ENCODE data around the gene LAMC2. TPM values are rescaled to one million over a fixed set of nuclear protein-coding genes. Genes with fewer than 3 reads are reported as not detected.

Gene LAMC2
- polyA plus RNA-seq, 1 donor (not counting 4 experiments of a cell fraction or from before 2014, with no cell fraction given), result 1,627 TPM

DNA sequence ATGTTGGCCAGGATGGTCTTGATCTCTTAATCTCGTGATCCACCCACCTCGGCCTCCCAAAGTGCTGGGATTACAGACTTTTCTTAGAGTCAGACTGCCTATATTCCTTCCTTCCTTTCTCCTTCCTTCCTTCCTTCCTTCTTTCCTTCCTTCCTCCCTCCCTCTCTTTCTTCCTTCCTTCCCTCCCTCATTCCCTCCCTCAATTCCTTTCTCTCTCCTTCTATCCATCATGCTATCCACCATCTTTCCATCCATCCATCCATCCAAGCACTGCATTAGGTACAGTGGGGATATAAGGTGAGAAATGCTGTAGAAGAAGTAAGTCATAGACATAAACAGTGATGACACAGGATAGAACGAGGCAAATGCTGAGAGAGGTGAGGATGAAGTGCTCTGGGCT, 13.2 kb downstream of the LAMC2 start:
- no peaks in the 10 kb centered on the region for H3K27me3 ChIP-seq (ENCODE audit: control insufficient read depth, extremely low read depth, insufficient read depth, low read length)
- peaks cover 47% of the 10 kb centered on the region for H4K20me1 ChIP-seq (ENCODE audit: control insufficient read depth, extremely low read depth, insufficient read depth, low read length)
- TF ChIP-seq EZH2 (IDR thresholded peaks at IDR 0.05; ENCODE audit: low read length), result no peak
- TF ChIP-seq, protein P1, sequence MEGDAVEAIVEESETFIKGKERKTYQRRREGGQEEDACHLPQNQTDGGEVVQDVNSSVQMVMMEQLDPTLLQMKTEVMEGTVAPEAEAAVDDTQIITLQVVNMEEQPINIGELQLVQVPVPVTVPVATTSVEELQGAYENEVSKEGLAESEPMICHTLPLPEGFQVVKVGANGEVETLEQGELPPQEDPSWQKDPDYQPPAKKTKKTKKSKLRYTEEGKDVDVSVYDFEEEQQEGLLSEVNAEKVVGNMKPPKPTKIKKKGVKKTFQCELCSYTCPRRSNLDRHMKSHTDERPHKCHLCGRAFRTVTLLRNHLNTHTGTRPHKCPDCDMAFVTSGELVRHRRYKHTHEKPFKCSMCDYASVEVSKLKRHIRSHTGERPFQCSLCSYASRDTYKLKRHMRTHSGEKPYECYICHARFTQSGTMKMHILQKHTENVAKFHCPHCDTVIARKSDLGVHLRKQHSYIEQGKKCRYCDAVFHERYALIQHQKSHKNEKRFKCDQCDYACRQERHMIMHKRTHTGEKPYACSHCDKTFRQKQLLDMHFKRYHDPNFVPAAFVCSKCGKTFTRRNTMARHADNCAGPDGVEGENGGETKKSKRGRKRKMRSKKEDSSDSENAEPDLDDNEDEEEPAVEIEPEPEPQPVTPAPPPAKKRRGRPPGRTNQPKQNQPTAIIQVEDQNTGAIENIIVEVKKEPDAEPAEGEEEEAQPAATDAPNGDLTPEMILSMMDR (optimal IDR thresholded peaks at IDR 0.05 in 1 of 3, IDR thresholded peaks at IDR 0.05 in 1 of 3, conservative IDR thresholded peaks at IDR 0.05 in 1 of 3; ENCODE audit: extremely low read depth in 1 of 3, insufficient read depth in 2 of 3, low read length in 3 of 3), result no peak
- H3K27ac ChIP-seq (ENCODE audit: control insufficient read depth, insufficient read depth, low read length), result peak overlapping the region; percentile 97
- H2AFZ ChIP-seq (ENCODE audit: control insufficient read depth, low read length), result no peak overlapping the region
- peaks cover 2% of the 10 kb centered on the region for H3K9me1 ChIP-seq (ENCODE audit: control insufficient read depth, extremely low read depth, insufficient read depth, low read length)
- DNase-seq (ENCODE audit: low read depth, low spot score), result no peak
- no peak for FAIRE-seq
- no peaks in the 10 kb centered on the region for H3K9me3 ChIP-seq (ENCODE audit: control insufficient read depth, low read depth, low read length)
- H3K79me2 ChIP-seq (ENCODE audit: control insufficient read depth, insufficient read depth, low read length), result peaks cover 95% of the 10 kb centered on the region
- peaks cover 52% of the 10 kb centered on the region for H3K4me1 ChIP-seq (ENCODE audit: control insufficient read depth, extremely low read depth, insufficient read depth, low read length)
- H3K4me2 ChIP-seq (ENCODE audit: control insufficient read depth, extremely low read depth, insufficient read depth, low read depth, low read length), result no peak overlapping the region
- no peak overlapping the region for H3K4me3 ChIP-seq (ENCODE audit: control insufficient read depth in 2 of 3, extremely low read depth in 1 of 3, insufficient read depth in 2 of 3, low read depth in 1 of 3, low read length in 3 of 3)
- dilution Hi-C loops (cut with MboI; ENCODE audit: extremely low pct_ligation_motif_present, low sequenced_read_pairs), result no loop called here
- H3K36me3 ChIP-seq (ENCODE audit: control insufficient read depth in 2 of 2, extremely low read depth in 1 of 2, insufficient read depth in 2 of 2, low read length in 2 of 2), result peaks cover 8 to 43% of the 10 kb centered on the region in 2 experiments
- H3K9ac ChIP-seq (ENCODE audit: control insufficient read depth, extremely low read depth, insufficient read depth, low read length), result no peak overlapping the region

GRCh38 chr1:183200451-183200850, 14.4 kb downstream of the LAMC2 start:
- Histone ChIP-seq H2AFZ (ENCODE audit: control insufficient read depth, low read length) (no peak overlapping the region), H4K20me1 (ENCODE audit: control insufficient read depth, extremely low read depth, insufficient read depth, low read length) (peaks cover 46% of the 10 kb centered on the region), H3K4me1 (ENCODE audit: control insufficient read depth, extremely low read depth, insufficient read depth, low read length) (peaks cover 40% of the 10 kb centered on the region), H3K9me3 (ENCODE audit: control insufficient read depth, low read depth, low read length) (no peaks in the 10 kb centered on the region), H3K9ac (ENCODE audit: control insufficient read depth, extremely low read depth, insufficient read depth, low read length) (no peak overlapping the region), H3K27ac (ENCODE audit: control insufficient read depth, insufficient read depth, low read length) (peak overlapping the region; percentile 97), H3K27me3 (ENCODE audit: control insufficient read depth, extremely low read depth, insufficient read depth, low read length) (no peaks in the 10 kb centered on the region), H3K36me3 (ENCODE audit: control insufficient read depth in 2 of 2, extremely low read depth in 1 of 2, insufficient read depth in 2 of 2, low read length in 2 of 2) (peaks cover 8 to 34% of the 10 kb centered on the region in 2 experiments), H3K9me1 (ENCODE audit: control insufficient read depth, extremely low read depth, insufficient read depth, low read length) (no peaks in the 10 kb centered on the region), H3K4me2 (ENCODE audit: control insufficient read depth, extremely low read depth, insufficient read depth, low read depth, low read length) (no peak overlapping the region), H3K79me2 (ENCODE audit: control insufficient read depth, insufficient read depth, low read length) (peaks cover 94% of the 10 kb centered on the region), H3K4me3 (ENCODE audit: control insufficient read depth in 2 of 3, extremely low read depth in 1 of 3, insufficient read depth in 2 of 3, low read depth in 1 of 3, low read length in 3 of 3) (no peak overlapping the region)
- TF ChIP-seq, protein P1 (optimal IDR thresholded peaks at IDR 0.05 in 1 of 3, IDR thresholded peaks at IDR 0.05 in 1 of 3, conservative IDR thresholded peaks at IDR 0.05 in 1 of 3; ENCODE audit: extremely low read depth in 1 of 3, insufficient read depth in 2 of 3, low read length in 3 of 3), result no peak
- TF ChIP-seq EZH2 (IDR thresholded peaks at IDR 0.05; ENCODE audit: low read length), result no peak
- DNase-seq (ENCODE audit: low read depth, low spot score) (no peak), FAIRE-seq (no peak)
- dilution Hi-C loops (cut with MboI; ENCODE audit: extremely low pct_ligation_motif_present, low sequenced_read_pairs), result no loop called here
